BJ (cell line): Measurements from ENCODE around the gene TBC1D17. TPM values are rescaled to one million over a fixed set of nuclear protein-coding genes. Genes with fewer than 3 reads are reported as not detected.
A peak's percentile ranks its signal among the peaks of the same experiment; 100 is the strongest.

Source experiments
- CTCF ChIA-PET: fragments of 350-600 bp; formaldehyde crosslinking; extraction: SDS; loops from one replicate; lab custom pipeline; 2021; ENCODE audit warnings: antibody characterized with exemption, inconsistent platforms; lab: Yijun Ruan, JAX
- POLR2A ChIA-PET: fragments of 300-600 bp; sonication (Branson Sonifier 250); formaldehyde crosslinking; extraction: SDS; loops from one replicate; lab custom pipeline; 2021; ENCODE audit warnings: antibody characterized with exemption; lab: Charles Lee
- DNase-seq: peaks from one replicate; pipeline ENCODE4 v3.0.0-alpha.2; 2011; ENCODE audit warnings: low read depth
- H3K27me3 ChIP-seq: 2 replicates; pipeline ENCODE4 v1.6.0; 2011; ENCODE audit warnings: low read length; ENCODE audit not compliant: control insufficient read depth, insufficient read depth
- H3K36me3 ChIP-seq: 2 replicates; pipeline ENCODE4 v1.5.1; 2011; ENCODE audit warnings: low read length; ENCODE audit not compliant: control insufficient read depth, insufficient read depth
- H3K4me3 ChIP-seq: 2 replicates; pipeline ENCODE4 v1.5.1; 2011; ENCODE audit warnings: low read depth, mild to moderate bottlenecking, control low read depth, low read length
- polyA plus RNA-seq: library from polyadenylated mRNA; depleted of rRNA; stranded (reverse); fragments of >200 nt; gene quantifications from 2 replicates; pipeline ENCODE4 v1.2.3, GENCODE V29; 2011
- TF ChIP-seq, protein P1 (sequence below): IDR thresholded peaks from 2 replicates; pipeline ENCODE4 v1.5.1; 2011; ENCODE audit warnings: low read depth, mild to moderate bottlenecking, control low read depth, inconsistent platforms, low read length, moderate library complexity; ENCODE audit not compliant: insufficient read depth

Gene TBC1D17
- polyA plus RNA-seq, 1 experiment = 26.7 TPM

DNA sequence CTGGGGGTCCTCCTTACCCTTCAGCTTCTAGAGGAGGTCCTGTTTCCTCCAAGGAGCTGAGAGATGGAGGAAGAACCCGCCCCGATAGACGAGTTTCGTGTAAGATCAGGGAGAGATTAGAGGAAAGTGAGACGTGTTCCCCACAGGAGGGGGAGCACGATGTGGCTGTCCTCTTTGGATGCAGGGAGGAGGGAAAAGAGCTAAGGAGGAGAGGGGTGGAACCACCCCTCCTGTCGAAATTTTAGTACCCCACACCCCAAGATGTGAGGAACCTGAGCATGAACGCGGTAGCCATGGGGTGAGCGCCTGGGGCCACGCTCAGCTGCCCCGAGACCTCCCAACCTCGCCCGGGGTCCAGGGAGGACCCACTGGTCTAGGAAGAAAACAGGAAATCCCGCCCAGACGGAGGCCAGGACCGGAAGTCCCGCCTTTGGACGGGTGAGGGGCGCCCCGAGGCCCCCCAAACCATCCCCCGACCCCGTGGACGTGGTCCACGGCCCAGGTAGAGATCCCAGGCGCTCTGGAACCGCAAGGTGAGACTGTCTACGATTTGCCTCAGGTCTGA is 1.6 kb upstream of the TBC1D17 start:
- TF ChIP-seq, protein P1, sequence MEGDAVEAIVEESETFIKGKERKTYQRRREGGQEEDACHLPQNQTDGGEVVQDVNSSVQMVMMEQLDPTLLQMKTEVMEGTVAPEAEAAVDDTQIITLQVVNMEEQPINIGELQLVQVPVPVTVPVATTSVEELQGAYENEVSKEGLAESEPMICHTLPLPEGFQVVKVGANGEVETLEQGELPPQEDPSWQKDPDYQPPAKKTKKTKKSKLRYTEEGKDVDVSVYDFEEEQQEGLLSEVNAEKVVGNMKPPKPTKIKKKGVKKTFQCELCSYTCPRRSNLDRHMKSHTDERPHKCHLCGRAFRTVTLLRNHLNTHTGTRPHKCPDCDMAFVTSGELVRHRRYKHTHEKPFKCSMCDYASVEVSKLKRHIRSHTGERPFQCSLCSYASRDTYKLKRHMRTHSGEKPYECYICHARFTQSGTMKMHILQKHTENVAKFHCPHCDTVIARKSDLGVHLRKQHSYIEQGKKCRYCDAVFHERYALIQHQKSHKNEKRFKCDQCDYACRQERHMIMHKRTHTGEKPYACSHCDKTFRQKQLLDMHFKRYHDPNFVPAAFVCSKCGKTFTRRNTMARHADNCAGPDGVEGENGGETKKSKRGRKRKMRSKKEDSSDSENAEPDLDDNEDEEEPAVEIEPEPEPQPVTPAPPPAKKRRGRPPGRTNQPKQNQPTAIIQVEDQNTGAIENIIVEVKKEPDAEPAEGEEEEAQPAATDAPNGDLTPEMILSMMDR = no peak
- Histone ChIP-seq H3K36me3 (peaks cover 10% of the 10 kb centered on the region), H3K4me3 (peak overlapping the region; percentile 83), H3K27me3 (no peaks in the 10 kb centered on the region)
- POLR2A ChIA-PET = interaction anchor here (0.5 to 1.2 kb wide), 4 partner anchors 11 to 200 kb away, joined by 3 to 16 read pairs (median 4); no protein-coding TSS in a partner anchor
- DNase-seq = no peak
- CTCF ChIA-PET = interaction anchor here (1.1 kb wide), 1 partner anchor 26 kb away, joined by 3 read pairs; no protein-coding TSS in a partner anchor

DNA sequence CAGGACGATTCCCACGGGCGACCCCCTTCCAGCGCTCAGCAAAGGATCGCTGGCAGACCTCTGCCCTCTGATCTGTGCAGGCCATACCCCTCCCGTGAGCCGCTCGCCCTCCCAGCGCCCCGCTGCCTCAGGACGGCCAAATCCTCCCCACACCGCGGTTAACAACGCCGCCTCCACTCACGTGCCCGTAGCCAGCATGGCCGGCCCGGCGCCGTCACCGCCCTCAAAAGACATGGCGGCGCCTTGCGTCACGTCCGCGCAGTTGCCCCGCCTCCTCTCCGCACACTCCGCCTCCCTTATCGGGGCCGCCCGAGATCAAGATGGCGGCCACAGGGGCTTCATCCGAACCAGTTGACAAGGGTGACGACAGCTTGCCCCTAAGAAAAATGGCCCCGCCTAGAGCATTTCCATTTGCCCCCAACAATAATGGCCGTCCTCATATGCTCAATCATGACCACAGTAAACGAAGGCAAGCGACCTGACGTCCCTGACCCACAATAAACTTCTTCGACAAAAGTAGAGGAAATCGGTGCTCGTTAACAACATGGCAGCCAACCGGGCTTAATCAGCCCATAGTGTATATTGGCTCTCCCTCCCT is 981 bp upstream of the TBC1D17 start:
- ChIA-PET CTCF (interaction anchor here (0.8 to 1.1 kb wide), 2 partner anchors 9 to 26 kb away, joined by 3 read pairs; no protein-coding TSS in a partner anchor), POLR2A (interaction anchor here (0.6 to 1.2 kb wide), 5 partner anchors 11 to 200 kb away, joined by 3 to 4 read pairs (median 3); partner anchors contain the start of gene PTOV1)
- Histone ChIP-seq H3K27me3 (no peaks in the 10 kb centered on the region), H3K4me3 (peak overlapping the region; percentile 83), H3K36me3 (peaks cover 14% of the 10 kb centered on the region)
- peak; percentile 91 for DNase-seq
- TF ChIP-seq, protein P1 = no peak

DNA sequence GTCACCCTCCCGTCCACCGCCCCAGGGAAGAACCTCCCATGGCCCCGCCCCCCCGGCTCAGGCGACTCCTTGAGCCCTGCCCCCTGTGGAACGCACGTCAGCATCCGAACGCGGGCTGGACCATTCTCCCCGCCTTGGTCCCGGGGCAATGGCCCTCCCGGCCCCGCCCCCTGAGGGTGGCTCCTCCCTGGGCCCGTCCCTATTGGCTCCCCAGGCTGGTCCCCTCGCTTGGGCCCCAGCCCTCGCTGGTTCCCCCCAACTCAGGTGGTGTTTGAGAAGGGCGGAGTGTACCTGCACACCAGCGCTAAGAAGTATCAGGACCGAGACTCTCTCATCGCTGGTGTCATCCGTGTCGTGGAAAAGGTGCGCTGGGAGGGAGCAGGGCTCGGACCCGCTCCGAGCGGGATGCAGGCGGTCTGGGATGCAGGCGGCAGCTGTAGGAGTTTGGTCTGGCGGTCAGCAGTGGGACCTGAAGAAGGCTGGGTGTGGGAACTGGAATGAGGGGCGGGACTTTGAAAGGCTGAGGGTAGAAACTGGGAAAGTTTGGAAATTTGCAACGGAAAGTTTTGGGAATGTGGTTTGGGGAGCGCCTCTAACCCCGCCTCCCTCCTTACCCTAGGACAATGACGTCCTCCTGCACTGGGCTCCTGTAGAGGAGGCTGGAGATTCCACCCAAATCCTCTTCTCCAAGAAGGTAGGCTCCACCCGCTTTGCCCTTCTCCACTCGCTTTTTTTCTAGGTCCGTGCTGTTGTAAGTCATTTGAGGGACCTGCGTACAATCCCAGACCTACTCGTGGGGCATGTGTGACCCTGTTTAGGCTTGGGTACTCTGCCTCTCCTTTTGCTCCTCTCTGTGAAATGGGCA is 609 bp downstream of the TBC1D17 start:
- CTCF ChIA-PET = no interaction called here
- Histone ChIP-seq H3K36me3 (peaks cover 27% of the 10 kb centered on the region), H3K4me3 (peak overlapping the region; percentile 83), H3K27me3 (no peaks in the 10 kb centered on the region)
- TF ChIP-seq, protein P1 = no peak
- peak; percentile 72 for DNase-seq
- POLR2A ChIA-PET = interaction anchor here (1.0 kb wide), 1 partner anchor 50 kb away, joined by 3 read pairs; no protein-coding TSS in a partner anchor

DNA sequence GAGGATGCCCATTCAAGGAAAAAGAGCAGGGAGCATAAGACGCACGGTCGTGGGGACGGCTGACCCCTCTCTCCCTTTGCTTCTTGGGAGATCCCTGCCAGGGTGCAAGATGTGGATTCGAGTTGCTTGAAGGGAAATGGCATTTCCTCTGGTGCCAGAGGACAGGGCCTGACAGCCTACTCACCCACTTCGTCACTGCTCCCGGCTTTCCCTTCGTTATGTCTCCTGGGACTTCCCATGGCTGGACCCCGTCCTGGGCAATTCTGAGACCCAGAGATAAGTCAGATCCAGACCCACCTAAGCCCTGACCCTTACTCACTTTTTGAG is 1.2 kb downstream of the TBC1D17 start:
- TF ChIP-seq, protein P1 = no peak

More for the DNA sequence above, 1.2 kb downstream of the TBC1D17 start:
- DNase-seq = no peak
- Histone ChIP-seq H3K36me3 (peaks cover 33% of the 10 kb centered on the region), H3K27me3 (no peaks in the 10 kb centered on the region), H3K4me3 (peak overlapping the region; percentile 83)
- ChIA-PET POLR2A (no interaction called here), CTCF (no interaction called here)
